ENCODE results near the gene CATSPERD.

Gene CATSPERD

GRCh38 chr19:5719961-5720790 is at the start of gene CATSPERD, which contains the start of gene LONP1:
TSS of gene CATSPERD (plus strand) at chr19:5720637. CDS start at chr19:5720738, 101 bp downstream.
TSS of gene LONP1 (minus strand) at chr19:5720146. CDS start at chr19:5720132, 14 bp downstream.
- peak; percentile 96 for DNase-seq

- DNase-seq = no peak
These were observed 48.8 kb upstream of the CATSPERD start for GRCh38 chr19:5671600-5671999.

- no peak for DNase-seq
These were observed 47.6 kb upstream of the CATSPERD start for GRCh38 chr19:5672708-5673459.

GRCh38 chr19:5673752-5674151 is 46.7 kb upstream of the CATSPERD start:
- DNase-seq = no peak

- no peak for DNase-seq
These were observed 45.7 kb upstream of the CATSPERD start for GRCh38 chr19:5674714-5675113.

GRCh38 chr19:5676105-5676771 is 44.2 kb upstream of the CATSPERD start:
- no peak for DNase-seq

- no peak for DNase-seq
These were observed 43.7 kb upstream of the CATSPERD start for GRCh38 chr19:5676772-5677105.

- DNase-seq = no peak
These were observed 43.3 kb upstream of the CATSPERD start for GRCh38 chr19:5677136-5677535.

GRCh38 chr19:5677580-5677979 is 42.9 kb upstream of the CATSPERD start:
- no peak for DNase-seq

- DNase-seq = no peak
These were observed 42.2 kb upstream of the CATSPERD start for GRCh38 chr19:5678071-5678718.

GRCh38 chr19:5679289-5680083 is 41.0 kb upstream of the CATSPERD start:
- no peak for DNase-seq

GRCh38 chr19:5680084-5680436 is 40.4 kb upstream of the CATSPERD start:
- DNase-seq = no peak

GRCh38 chr19:5680437-5681368 is 39.7 kb upstream of the CATSPERD start, which contains the start of the genes HSD11B1L and MICOS13:
TSS of gene HSD11B1L (plus strand) at chr19:5681027. CDS start at chr19:5684833, 3,806 bp downstream.
TSS of gene MICOS13 (minus strand) at chr19:5680516. CDS start at chr19:5680486, 30 bp downstream.
- DNase-seq = peak; percentile 95

- no peak for DNase-seq
These were observed 38.9 kb upstream of the CATSPERD start for GRCh38 chr19:5681391-5682106.

GRCh38 chr19:5682107-5682482 is 38.3 kb upstream of the CATSPERD start:
- no peak for DNase-seq

- DNase-seq = no peak
These were observed 37.1 kb upstream of the CATSPERD start for GRCh38 chr19:5683177-5683886.

GRCh38 chr19:5684694-5685430 is 35.6 kb upstream of the CATSPERD start:
- no peak for DNase-seq

GRCh38 chr19:5686326-5686646 is 34.2 kb upstream of the CATSPERD start:
- no peak for DNase-seq
